Common myeloid progenitor, CD34-positive (primary cell): ENCODE results near the gene SRI.

Experiments
- CTCF ChIA-PET: fragments of 350-600 bp; sonication (Branson Sonifier 250); formaldehyde crosslinking; loops from one replicate; lab custom pipeline; 2021; ENCODE audit warnings: antibody characterized with exemption; lab: Charles Lee
- POLR2A ChIA-PET: fragments of 350-600 bp; sonication (Branson Sonifier 250); formaldehyde crosslinking; loops from one replicate; lab custom pipeline; 2021; ENCODE audit warnings: antibody characterized with exemption; lab: Charles Lee
- DNase-seq, 3 donors: peaks; one replicate each; pipeline versions ENCODE4 v3.0.0 to v3.0.0-alpha.2; 2013
- H3K27ac ChIP-seq, 2 experiments: 1 replicate in 1 of 2; 2 replicates in 1 of 2; pipeline ENCODE4 v1.7.0; 2013; ENCODE audit warnings: inconsistent platforms in 2 of 2, low read length in 2 of 2, mild to moderate bottlenecking in 2 of 2, low read depth in 1 of 2, moderate library complexity in 1 of 2; ENCODE audit not compliant: severe bottlenecking in 2 of 2, insufficient read depth in 1 of 2, poor library complexity in 1 of 2
- H3K27me3 ChIP-seq, 5 experiments: replicated peaks in 2 of 5; 1 replicate in 3 of 5; 2 replicates in 2 of 5; pipeline versions ENCODE4 v1.6.1 to v1.7.0; 2013; ENCODE audit warnings: low read length in 4 of 5, mild to moderate bottlenecking in 2 of 5, moderate library complexity in 2 of 5, inconsistent platforms in 1 of 5; ENCODE audit not compliant: insufficient read depth in 5 of 5, control insufficient read depth in 4 of 5
- H3K36me3 ChIP-seq, 4 experiments: 1 replicate in 2 of 4; 2 replicates in 2 of 4; pipeline versions ENCODE4 v1.6.1 to v1.7.0; 2013; ENCODE audit warnings: low read length in 3 of 4, control low read depth in 1 of 4, mild to moderate bottlenecking in 1 of 4; ENCODE audit not compliant: control insufficient read depth in 4 of 4, insufficient read depth in 4 of 4
- H3K4me1 ChIP-seq, 4 experiments: 1 replicate in 3 of 4; 2 replicates in 1 of 4; pipeline versions ENCODE4 v1.6.1 to v1.7.1; 2013; ENCODE audit warnings: low read length in 3 of 4, mild to moderate bottlenecking in 3 of 4, control low read depth in 1 of 4, inconsistent platforms in 1 of 4, moderate library complexity in 1 of 4; ENCODE audit not compliant: control insufficient read depth in 4 of 4, insufficient read depth in 4 of 4; ENCODE audit errors: control extremely low read depth in 1 of 4
- H3K4me3 ChIP-seq, 7 experiments: 1 replicate in 4 of 7; 2 replicates in 3 of 7; pipeline versions ENCODE4 v1.5.1 to v1.7.0; 2013; ENCODE audit warnings: mild to moderate bottlenecking in 7 of 7, low read length in 6 of 7, moderate library complexity in 6 of 7, inconsistent platforms in 2 of 7, low read depth in 2 of 7, control low read depth in 1 of 7; ENCODE audit not compliant: insufficient read depth in 4 of 7, control insufficient read depth in 1 of 7; ENCODE audit errors: extremely low read depth in 1 of 7
- H3K9me3 ChIP-seq, 5 experiments: 1 replicate in 4 of 5; 2 replicates in 1 of 5; pipeline versions ENCODE4 v1.6.1 to v1.7.1; 2013; ENCODE audit warnings: low read length in 4 of 5, mild to moderate bottlenecking in 2 of 5, inconsistent platforms in 1 of 5, low read depth in 1 of 5, moderate library complexity in 1 of 5; ENCODE audit not compliant: control insufficient read depth in 4 of 5, insufficient read depth in 2 of 5; ENCODE audit errors: control extremely low read depth in 1 of 5
- WGBS: methylation state at CpG from one replicate; pipeline ENCODE4 v1.1.5; 2013; ENCODE audit not compliant: insufficient coverage; 5-methylcytosine and 5-hydroxymethylcytosine counted together

The SRI gene

DNA sequence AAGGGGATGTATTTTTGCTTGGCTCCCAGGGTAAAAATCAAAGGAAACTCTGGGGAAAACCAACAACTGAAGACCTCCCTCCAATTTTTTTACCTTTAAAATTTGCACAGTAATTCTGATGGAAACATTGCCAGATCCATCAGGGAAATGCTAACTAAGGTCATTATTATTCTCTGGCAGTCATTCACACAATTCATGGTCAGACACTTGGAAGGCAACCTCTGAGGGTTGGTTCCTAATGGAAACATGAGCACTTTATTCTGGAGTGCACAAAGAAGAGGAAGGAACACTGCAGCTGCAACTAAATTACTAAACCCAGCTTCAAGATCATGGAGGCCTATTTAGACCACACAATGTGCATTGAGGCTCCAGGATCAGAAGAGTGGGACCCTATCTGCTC, 34.2 kb downstream of the SRI start:
- no peak for DNase-seq
- H3K27ac ChIP-seq: no peak overlapping the region
- no peaks in the 10 kb centered on the region for H3K9me3 ChIP-seq
- CTCF ChIA-PET: no interaction called here
- H3K27me3 ChIP-seq: no peaks in the 10 kb centered on the region
- H3K4me3 ChIP-seq: no peak overlapping the region
- peaks cover 0 to 6% (median 3%) of the 10 kb centered on the region in 4 experiments for H3K36me3 ChIP-seq
- no peaks in the 10 kb centered on the region for H3K4me1 ChIP-seq
- POLR2A ChIA-PET: no interaction called here

DNA sequence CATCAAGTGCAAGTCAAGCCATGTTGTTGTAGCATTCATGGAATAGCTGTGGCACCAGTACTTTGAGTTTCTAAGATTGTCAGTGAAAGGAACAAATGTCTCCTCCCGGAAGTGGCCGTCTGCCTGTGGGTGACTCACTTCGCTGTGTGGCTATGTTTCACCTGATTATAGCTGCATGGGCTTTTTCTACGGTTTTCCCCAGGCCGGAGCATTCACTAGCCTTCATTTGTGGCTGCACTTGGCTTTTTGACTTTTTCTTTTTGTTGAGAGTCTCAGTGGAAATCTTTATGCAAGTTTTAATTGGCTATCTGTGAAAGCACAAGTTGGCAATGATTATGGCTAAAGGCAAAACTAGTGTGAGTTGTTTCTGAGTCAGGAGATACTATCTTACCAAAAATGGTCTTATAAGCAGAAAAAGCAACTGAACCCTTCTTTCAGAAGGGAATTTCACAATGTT, 35.0 kb downstream of the SRI start:
- peaks cover 0 to 6% (median 3%) of the 10 kb centered on the region in 4 experiments for H3K36me3 ChIP-seq
- no peak overlapping the region for H3K4me3 ChIP-seq
- CTCF ChIA-PET: no interaction called here
- no peak for DNase-seq
- WGBS: 99% methylated on average over 5 of the region's 5 CpGs
- H3K27ac ChIP-seq: no peak overlapping the region
- no peaks in the 10 kb centered on the region for H3K4me1 ChIP-seq
- no peaks in the 10 kb centered on the region for H3K9me3 ChIP-seq
- no peaks in the 10 kb centered on the region for H3K27me3 ChIP-seq
- POLR2A ChIA-PET: no interaction called here

GRCh38 chr7:88183051-88183450, 36.8 kb downstream of the SRI start:
- H3K4me3 ChIP-seq: no peak overlapping the region
- no peaks in the 10 kb centered on the region for H3K27me3 ChIP-seq
- DNase-seq: no peak
- H3K9me3 ChIP-seq: no peaks in the 10 kb centered on the region
- H3K36me3 ChIP-seq: peaks cover 0 to 6% (median 3%) of the 10 kb centered on the region in 4 experiments
- no CpG with 5 or more reads among the region's 1 CpG for WGBS
- CTCF ChIA-PET: no interaction called here
- no peaks in the 10 kb centered on the region for H3K4me1 ChIP-seq
- H3K27ac ChIP-seq: no peak overlapping the region
- POLR2A ChIA-PET: no interaction called here

- no peak for DNase-seq
- H3K4me1 ChIP-seq: no peaks in the 10 kb centered on the region
- POLR2A ChIA-PET: no interaction called here
- H3K9me3 ChIP-seq: no peaks in the 10 kb centered on the region
- H3K27me3 ChIP-seq: no peaks in the 10 kb centered on the region
- no peaks in the 10 kb centered on the region for H3K36me3 ChIP-seq
- no peak overlapping the region for H3K27ac ChIP-seq
- WGBS: no CpG with 5 or more reads among the region's 5 CpGs
- CTCF ChIA-PET: no interaction called here
- no peak overlapping the region for H3K4me3 ChIP-seq
Measured at GRCh38 chr7:88176190-88176589, 43.6 kb downstream of the SRI start.

- 100% methylated on average over 1 of the region's 4 CpGs for WGBS
- CTCF ChIA-PET: no interaction called here
- Histone ChIP-seq H3K27me3 (no peaks in the 10 kb centered on the region), H3K27ac (no peak overlapping the region), H3K4me3 (no peak overlapping the region), H3K4me1 (no peaks in the 10 kb centered on the region), H3K9me3 (no peaks in the 10 kb centered on the region), H3K36me3 (no peaks in the 10 kb centered on the region)
- POLR2A ChIA-PET: no interaction called here
- DNase-seq: no peak
Measured at GRCh38 chr7:88172842-88173241, 47.0 kb downstream of the SRI start.

GRCh38 chr7:88169717-88170320, 50.0 kb downstream of the SRI start:
- Histone ChIP-seq H3K27me3 (no peaks in the 10 kb centered on the region), H3K9me3 (no peaks in the 10 kb centered on the region), H3K4me1 (no peaks in the 10 kb centered on the region), H3K36me3 (no peaks in the 10 kb centered on the region), H3K4me3 (no peak overlapping the region), H3K27ac (no peak overlapping the region)
- no CpG with 5 or more reads among the region's 1 CpG for WGBS
- DNase-seq: peak; percentile 6 to 33 (median 28)
- POLR2A ChIA-PET: no interaction called here
- CTCF ChIA-PET: interaction anchor here (1.9 kb wide), 1 partner anchor 26 kb away, joined by 5 read pairs; no protein-coding TSS in a partner anchor

DNA sequence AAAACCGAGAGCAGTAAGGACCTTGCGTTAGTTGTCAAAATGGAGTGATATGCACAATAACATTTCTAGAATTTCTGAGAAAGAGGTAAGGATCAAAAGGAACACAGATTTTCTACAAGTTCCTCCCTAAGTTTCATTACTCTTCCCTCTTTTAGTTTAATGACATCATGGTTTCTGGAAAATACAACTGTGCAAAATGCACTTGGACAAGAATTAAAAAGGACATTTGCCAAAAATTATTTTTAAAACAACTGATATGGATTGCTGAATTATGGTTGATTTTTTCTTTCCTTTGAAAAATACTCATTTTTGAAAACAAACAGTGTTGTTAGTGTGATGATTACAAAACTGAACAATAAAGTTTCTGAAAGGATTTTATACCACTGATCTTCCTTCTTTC, 52.1 kb downstream of the SRI start:
- no peaks in the 10 kb centered on the region for H3K27me3 ChIP-seq
- WGBS: no CpG with 5 or more reads among the region's 2 CpGs
- no peaks in the 10 kb centered on the region for H3K9me3 ChIP-seq
- DNase-seq: no peak
- POLR2A ChIA-PET: no interaction called here
- no peaks in the 10 kb centered on the region for H3K4me1 ChIP-seq
- CTCF ChIA-PET: no interaction called here
- H3K4me3 ChIP-seq: no peak overlapping the region
- no peak overlapping the region for H3K27ac ChIP-seq
- H3K36me3 ChIP-seq: no peaks in the 10 kb centered on the region
